ENCODE results near the gene PIK3C2G. TPM values are rescaled to one million over a fixed set of nuclear protein-coding genes. Genes with fewer than 3 reads are reported as not detected.
"Not testable (repeated sequence)": the region's sequence is repeated elsewhere in the genome, so short reads cannot be mapped to it uniquely, and the experiment has no call there.

Gene PIK3C2G
- total RNA-seq, 2 experiments from 2014 or later, result not detected

DNA sequence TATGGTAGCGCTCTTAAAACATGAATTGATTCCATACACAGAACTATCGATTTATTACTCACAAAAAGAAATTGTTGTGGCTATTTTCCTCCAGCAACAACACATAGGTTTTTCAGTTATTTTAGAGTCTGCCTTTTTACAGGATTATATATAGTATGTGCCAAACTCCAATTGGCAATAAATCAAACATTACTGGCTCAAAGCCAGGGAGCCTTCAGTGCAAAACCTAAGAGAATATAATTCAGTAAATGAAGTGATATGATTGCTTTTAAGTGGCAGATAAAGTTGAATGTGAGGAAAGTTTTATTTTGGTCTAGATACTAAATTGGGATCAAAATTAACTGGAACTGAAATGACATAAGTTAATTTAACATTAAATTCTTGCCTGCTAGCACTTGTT is 234.8 kb downstream of the PIK3C2G start:
- Histone ChIP-seq H3K27ac (ENCODE audit: low read depth, low read length, poor library complexity, severe bottlenecking) (no peak overlapping the region), H3K9me3 (ENCODE audit: low read length) (no peaks in the 10 kb centered on the region), H3K4me1 (ENCODE audit: insufficient read depth, low read length, poor library complexity, severe bottlenecking) (no peaks in the 10 kb centered on the region), H3K4me3 (ENCODE audit: low read depth, low read length, poor library complexity, severe bottlenecking) (no peak overlapping the region), H2AFZ (ENCODE audit: low read length) (no peak overlapping the region), H3K79me2 (ENCODE audit: insufficient read depth, low read depth, low read length) (no peaks in the 10 kb centered on the region), H4K20me1 (ENCODE audit: insufficient read depth, low read length) (no peaks in the 10 kb centered on the region), H3K36me3 (ENCODE audit: insufficient read depth, low read length) (no peaks in the 10 kb centered on the region), H3K9me2 (ENCODE audit: insufficient read depth, low read length) (no peaks in the 10 kb centered on the region), H3K4me2 (ENCODE audit: low read length) (no peak overlapping the region)
- no TSS peak for BruUV-seq (replicated peaks)
- POLR2A ChIA-PET, result no interaction called here
- intact Hi-C loops (cut with micrococcal nuclease; ENCODE audit: unreplicated experiment), result no loop called here
- no peak for TF ChIP-seq EZH2phosphoT487 (IDR thresholded peaks at IDR 0.05; ENCODE audit: borderline replicate concordance, low read depth, low read length)
- CTCF ChIA-PET (ENCODE audit: unreplicated experiment), result no interaction called here
- DNase-seq (ENCODE audit: low spot score), result no peak

DNA sequence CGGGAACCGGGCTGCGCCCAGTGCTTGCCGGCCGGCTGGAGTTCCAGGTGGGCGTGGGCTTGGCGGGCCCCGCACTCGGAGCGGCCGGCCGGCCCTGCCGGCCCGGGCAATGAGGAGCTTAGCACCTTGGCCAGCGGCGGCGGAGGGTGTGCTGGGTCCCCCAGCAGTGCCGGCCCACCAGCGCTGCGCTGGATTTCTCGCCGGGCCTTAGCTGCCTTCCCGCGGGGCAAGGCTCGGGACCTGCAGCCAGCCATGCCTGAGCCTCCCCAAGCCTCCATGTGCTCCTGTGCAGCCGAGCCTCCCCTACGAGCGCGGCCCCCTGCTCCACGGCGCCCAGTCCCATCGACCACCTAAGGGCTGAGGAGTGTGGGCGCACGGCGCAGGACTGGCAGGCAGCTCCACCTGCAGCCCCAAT is 238.8 kb downstream of the PIK3C2G start:
- H3K4me3 ChIP-seq (ENCODE audit: low read depth, low read length, poor library complexity, severe bottlenecking); H3K4me1 ChIP-seq (ENCODE audit: insufficient read depth, low read length, poor library complexity, severe bottlenecking); H3K27ac ChIP-seq (ENCODE audit: low read depth, low read length, poor library complexity, severe bottlenecking); intact Hi-C loops (cut with micrococcal nuclease; ENCODE audit: unreplicated experiment); H3K4me2 ChIP-seq (ENCODE audit: low read length); H4K20me1 ChIP-seq (ENCODE audit: insufficient read depth, low read length); H3K9me2 ChIP-seq (ENCODE audit: insufficient read depth, low read length); CTCF ChIA-PET (ENCODE audit: unreplicated experiment); BruUV-seq (replicated peaks); H3K79me2 ChIP-seq (ENCODE audit: insufficient read depth, low read depth, low read length); H3K9me3 ChIP-seq (ENCODE audit: low read length); POLR2A ChIA-PET; DNase-seq (ENCODE audit: low spot score); H3K36me3 ChIP-seq (ENCODE audit: insufficient read depth, low read length); H2AFZ ChIP-seq (ENCODE audit: low read length): not testable (repeated sequence)

DNA sequence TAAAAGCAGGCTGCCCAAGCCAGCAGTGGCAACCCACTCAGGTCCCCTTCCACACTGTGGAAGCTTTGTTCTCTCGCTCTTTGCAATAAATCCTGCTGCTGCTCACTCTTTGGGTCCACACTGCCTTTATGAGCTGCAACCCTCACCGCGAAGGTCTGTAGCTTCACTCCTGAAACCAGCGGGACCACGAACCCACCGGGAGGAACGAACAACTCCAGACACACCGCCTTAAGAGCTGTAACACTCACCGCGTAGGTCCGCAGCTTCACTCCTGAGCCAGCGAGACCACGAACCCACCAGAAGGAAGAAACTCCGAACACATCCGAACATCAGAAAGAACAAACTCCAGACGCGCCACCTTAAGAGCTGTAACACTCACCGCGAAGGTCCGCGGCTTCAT is 239.4 kb downstream of the PIK3C2G start:
- H2AFZ ChIP-seq (ENCODE audit: low read length); H4K20me1 ChIP-seq (ENCODE audit: insufficient read depth, low read length); H3K4me1 ChIP-seq (ENCODE audit: insufficient read depth, low read length, poor library complexity, severe bottlenecking); H3K36me3 ChIP-seq (ENCODE audit: insufficient read depth, low read length); H3K4me2 ChIP-seq (ENCODE audit: low read length); H3K4me3 ChIP-seq (ENCODE audit: low read depth, low read length, poor library complexity, severe bottlenecking); H3K9me3 ChIP-seq (ENCODE audit: low read length); H3K79me2 ChIP-seq (ENCODE audit: insufficient read depth, low read depth, low read length); H3K27ac ChIP-seq (ENCODE audit: low read depth, low read length, poor library complexity, severe bottlenecking); H3K9me2 ChIP-seq (ENCODE audit: insufficient read depth, low read length); BruUV-seq (replicated peaks); intact Hi-C loops (cut with micrococcal nuclease; ENCODE audit: unreplicated experiment); CTCF ChIA-PET (ENCODE audit: unreplicated experiment); POLR2A ChIA-PET; DNase-seq (ENCODE audit: low spot score): not testable (repeated sequence)

DNA sequence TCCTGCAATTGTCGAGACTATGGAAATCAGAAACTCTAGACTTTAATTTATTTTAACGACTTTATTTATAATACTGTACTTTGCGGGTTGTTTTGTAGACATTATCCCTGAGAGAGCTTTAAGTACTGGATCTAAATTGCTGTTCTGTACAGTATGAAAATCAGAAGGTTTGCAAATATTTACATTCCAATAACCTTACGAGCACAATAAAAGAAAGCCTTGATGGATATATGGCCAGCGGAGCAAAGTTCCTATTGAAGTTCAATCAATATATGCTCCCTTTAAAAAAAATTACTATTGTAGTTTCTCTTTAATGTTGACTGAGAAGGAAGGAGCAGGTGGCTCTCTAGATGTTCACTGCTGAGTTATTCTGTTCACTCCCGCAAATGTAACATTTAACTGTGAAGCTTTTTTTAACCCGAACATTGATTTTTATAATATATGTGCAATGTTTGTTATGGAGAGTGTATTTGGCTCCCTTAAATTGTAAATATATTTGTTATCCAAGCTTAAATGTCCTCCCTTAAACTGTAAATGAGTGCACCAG is 241.2 kb downstream of the PIK3C2G start:
- intact Hi-C loops (cut with micrococcal nuclease; ENCODE audit: unreplicated experiment), result no loop called here
- no peaks in the 10 kb centered on the region for H3K9me2 ChIP-seq (ENCODE audit: insufficient read depth, low read length)
- no TSS peak for BruUV-seq (replicated peaks)
- TF ChIP-seq, protein P1, sequence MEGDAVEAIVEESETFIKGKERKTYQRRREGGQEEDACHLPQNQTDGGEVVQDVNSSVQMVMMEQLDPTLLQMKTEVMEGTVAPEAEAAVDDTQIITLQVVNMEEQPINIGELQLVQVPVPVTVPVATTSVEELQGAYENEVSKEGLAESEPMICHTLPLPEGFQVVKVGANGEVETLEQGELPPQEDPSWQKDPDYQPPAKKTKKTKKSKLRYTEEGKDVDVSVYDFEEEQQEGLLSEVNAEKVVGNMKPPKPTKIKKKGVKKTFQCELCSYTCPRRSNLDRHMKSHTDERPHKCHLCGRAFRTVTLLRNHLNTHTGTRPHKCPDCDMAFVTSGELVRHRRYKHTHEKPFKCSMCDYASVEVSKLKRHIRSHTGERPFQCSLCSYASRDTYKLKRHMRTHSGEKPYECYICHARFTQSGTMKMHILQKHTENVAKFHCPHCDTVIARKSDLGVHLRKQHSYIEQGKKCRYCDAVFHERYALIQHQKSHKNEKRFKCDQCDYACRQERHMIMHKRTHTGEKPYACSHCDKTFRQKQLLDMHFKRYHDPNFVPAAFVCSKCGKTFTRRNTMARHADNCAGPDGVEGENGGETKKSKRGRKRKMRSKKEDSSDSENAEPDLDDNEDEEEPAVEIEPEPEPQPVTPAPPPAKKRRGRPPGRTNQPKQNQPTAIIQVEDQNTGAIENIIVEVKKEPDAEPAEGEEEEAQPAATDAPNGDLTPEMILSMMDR (conservative IDR thresholded peaks at IDR 0.05; ENCODE audit: low read length), result no peak
- no peak for TF ChIP-seq EZH2phosphoT487 (IDR thresholded peaks at IDR 0.05; ENCODE audit: borderline replicate concordance, low read depth, low read length)
- no peak overlapping the region for H3K4me2 ChIP-seq (ENCODE audit: low read length)
- no peak overlapping the region for H2AFZ ChIP-seq (ENCODE audit: low read length)
- POLR2A ChIA-PET, result no interaction called here
- no peak overlapping the region for H3K27ac ChIP-seq (ENCODE audit: low read depth, low read length, poor library complexity, severe bottlenecking)
- no peak overlapping the region for H3K4me3 ChIP-seq (ENCODE audit: low read depth, low read length, poor library complexity, severe bottlenecking)
- no peaks in the 10 kb centered on the region for H4K20me1 ChIP-seq (ENCODE audit: insufficient read depth, low read length)
- H3K4me1 ChIP-seq (ENCODE audit: insufficient read depth, low read length, poor library complexity, severe bottlenecking), result no peaks in the 10 kb centered on the region
- H3K36me3 ChIP-seq (ENCODE audit: insufficient read depth, low read length), result no peaks in the 10 kb centered on the region
- no peaks in the 10 kb centered on the region for H3K79me2 ChIP-seq (ENCODE audit: insufficient read depth, low read depth, low read length)
- H3K9me3 ChIP-seq (ENCODE audit: low read length), result no peaks in the 10 kb centered on the region
- no peak for DNase-seq (ENCODE audit: low spot score)
- CTCF ChIA-PET (ENCODE audit: unreplicated experiment), result no interaction called here
